Inflammatory macrophage (primary cell): ENCODE measurements around the gene ATP6V1B1.

Experiments used
- DNase-seq, 2 donors: peaks; one replicate each; pipeline ENCODE4 v3.0.0-alpha.2; 2020 to 2022

The ATP6V1B1 gene

GRCh38 chr2:70947556-70948184, 12.0 kb downstream of the ATP6V1B1 start:
- DNase-seq: no peak

DNA sequence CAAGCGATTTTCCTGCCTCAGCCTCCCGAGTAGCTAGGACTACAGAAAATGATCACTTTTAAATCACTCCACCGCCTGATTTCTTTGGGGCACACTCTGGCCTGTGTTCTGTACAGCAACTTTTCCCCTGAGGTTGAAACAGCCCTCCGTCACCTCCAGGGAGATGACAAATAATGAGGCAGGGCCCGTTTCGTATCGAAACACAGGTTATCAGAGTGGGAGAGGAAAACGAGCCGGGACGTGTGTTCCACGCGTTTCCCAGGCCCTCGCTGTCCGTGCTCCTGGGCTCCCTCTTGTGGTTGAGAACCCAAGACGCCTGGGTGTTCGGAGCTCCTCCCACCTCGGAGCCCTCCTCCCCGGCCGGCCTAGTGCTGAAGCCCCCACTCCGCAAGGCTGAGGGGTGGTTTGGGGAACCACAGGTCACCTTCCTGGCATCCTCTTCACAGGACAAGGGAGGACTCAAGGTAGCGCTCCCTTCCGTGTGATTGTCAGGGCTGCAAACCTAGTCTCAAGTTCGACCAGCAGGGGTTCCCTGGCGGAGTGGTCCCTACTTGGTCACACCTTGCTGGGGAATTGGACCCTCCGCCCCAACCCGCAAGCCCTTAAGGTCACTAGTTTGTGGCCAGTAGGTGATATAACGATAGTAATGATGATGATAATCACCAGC, 12.8 kb downstream of the ATP6V1B1 start:
- peak; percentile 65 to 77 for DNase-seq

DNA sequence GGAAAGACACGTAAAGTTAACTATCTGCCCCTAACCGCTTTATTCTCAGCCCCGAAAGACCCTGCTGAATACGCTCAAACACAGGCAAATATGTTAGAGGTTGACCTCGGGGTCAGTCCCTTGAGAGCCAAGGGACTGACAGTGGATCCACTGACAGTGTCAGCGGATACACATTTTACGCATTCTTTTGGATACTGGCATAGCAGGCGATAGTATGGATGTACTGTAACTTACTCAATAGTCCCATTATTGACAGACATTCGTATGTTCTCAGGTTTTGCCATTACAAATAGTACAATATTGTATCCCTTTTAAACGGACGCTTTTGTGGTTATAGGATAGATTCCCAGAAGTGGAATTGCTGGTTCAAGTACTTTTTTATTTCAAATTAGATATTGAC, 13.4 kb downstream of the ATP6V1B1 start:
- DNase-seq: no peak

GRCh38 chr2:70954886-70955285, 19.2 kb downstream of the ATP6V1B1 start:
- DNase-seq: no peak

GRCh38 chr2:70956141-70956540, 20.4 kb downstream of the ATP6V1B1 start:
- DNase-seq: no peak

DNA sequence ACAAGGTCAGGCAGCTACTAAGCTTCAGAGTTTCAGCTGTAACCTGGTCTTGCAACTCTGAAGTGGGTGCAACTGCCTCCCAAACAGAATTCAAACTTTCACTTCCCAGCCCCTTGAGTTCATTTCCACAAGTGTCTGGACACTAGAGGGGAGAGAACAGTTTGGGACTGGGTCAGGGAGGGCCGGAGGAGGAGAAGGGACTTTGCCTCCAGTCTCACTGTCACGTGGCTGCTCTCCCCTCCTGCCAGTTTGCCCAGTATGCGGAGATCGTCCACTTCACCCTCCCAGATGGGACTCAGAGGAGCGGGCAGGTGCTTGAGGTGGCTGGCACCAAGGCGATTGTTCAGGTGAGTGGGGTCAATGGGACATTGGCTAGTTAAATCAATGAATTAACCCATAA, 22.1 kb downstream of the ATP6V1B1 start:
- no peak for DNase-seq

DNA sequence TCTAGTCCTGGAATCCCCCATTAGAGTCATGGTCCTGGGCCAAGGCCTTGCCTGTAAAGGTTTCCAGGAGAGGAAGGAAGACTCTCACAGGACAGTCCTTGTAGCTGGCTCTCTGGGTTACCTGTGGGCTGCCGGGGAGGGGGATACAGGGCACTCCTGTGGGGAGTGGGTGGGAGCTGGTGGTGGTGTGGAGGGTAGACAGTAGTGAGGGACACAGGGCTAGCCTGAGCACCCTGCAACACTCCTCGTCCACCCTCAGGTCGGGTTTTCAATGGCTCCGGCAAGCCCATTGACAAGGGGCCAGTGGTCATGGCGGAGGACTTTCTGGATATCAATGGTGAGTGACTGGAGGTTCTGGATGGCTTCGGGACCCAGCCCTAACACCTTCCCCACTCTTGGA, 23.1 kb downstream of the ATP6V1B1 start:
- no peak for DNase-seq

- no peak for DNase-seq
Observed at GRCh38 chr2:70959271-70959761, 23.6 kb downstream of the ATP6V1B1 start.

DNA sequence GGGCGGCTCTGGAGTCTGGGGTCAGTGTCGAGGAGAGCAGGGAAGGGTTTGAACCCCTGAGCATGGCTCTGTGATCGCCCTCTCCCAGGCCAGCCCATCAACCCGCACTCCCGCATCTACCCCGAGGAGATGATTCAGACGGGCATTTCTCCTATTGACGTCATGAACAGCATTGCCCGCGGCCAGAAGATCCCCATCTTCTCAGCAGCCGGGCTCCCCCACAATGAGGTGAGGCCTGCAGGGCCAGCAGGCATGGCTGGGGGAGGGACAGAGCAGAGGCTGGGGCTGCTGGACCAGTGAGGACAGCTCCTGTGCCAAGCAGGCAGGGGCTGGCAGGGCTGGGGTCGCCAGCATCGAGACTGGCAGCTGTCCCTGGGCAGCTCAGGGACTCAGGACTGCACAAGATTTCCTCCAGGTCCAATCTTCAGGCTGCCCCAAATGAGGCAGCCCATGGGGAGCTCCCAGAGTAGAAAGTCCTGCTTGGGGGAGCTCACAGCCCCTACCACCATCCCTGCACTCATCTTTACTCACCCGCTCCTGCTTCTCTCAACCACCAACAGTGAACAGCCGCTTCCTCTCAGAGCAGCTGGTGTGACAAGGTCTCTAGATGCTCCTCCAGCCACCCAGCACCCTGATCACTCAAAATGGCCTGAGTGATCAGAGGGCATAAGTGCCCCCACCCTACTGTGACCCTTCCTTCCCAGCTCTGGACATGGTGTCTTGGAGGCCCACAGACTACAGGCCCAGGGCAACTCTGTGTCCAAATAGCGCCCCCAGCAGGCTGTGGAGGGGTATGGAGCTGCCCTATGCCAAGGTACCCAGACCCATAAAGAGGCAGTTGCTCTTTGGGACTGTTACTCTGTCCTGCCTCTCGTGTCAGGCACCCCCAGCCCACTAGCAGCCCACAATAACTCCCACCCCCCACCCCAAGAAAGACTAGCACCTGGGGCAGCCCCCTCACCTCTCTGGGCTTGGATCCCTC, 24.4 kb downstream of the ATP6V1B1 start:
- no peak for DNase-seq

GRCh38 chr2:70960833-70961647, 25.3 kb downstream of the ATP6V1B1 start:
- DNase-seq: no peak

DNA sequence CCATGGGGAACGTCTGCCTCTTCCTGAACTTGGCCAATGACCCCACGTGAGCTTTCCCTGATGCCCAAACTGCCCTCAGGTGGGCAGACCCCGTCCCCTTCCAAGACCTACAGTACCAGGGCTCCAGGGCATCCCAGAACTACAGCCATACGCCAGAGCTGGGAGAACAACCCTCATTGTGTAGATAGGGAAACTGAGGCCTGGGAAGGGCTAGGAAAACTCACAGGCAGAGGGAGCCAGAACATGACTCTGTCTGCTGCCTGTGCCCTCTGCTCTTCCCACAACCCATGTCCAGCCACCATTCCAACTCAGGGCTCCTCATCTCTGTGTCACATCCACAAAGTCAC, 25.9 kb downstream of the ATP6V1B1 start:
- no peak for DNase-seq

GRCh38 chr2:70962211-70962884, 26.6 kb downstream of the ATP6V1B1 start:
- DNase-seq: no peak

- no peak for DNase-seq
Observed at GRCh38 chr2:70962885-70963878, 27.5 kb downstream of the ATP6V1B1 start.

DNA sequence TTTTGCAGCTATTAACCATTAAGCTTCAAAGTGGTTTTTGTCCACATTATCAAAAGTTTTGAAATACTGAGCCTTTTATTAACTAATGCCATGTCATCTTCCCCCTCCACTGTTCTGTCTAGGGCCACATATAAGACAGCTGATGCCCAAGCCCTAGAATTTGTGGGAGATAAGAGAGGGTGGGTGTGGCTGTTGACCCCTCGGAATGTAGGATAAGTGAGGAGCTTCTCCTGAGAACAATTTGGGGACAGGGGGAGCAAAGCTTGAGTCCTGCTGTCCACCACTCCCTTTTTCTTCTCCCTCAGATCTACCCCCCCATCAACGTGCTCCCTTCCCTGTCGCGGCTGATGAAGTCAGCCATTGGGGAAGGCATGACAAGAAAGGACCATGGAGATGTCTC, 28.4 kb downstream of the ATP6V1B1 start:
- DNase-seq: no peak

DNA sequence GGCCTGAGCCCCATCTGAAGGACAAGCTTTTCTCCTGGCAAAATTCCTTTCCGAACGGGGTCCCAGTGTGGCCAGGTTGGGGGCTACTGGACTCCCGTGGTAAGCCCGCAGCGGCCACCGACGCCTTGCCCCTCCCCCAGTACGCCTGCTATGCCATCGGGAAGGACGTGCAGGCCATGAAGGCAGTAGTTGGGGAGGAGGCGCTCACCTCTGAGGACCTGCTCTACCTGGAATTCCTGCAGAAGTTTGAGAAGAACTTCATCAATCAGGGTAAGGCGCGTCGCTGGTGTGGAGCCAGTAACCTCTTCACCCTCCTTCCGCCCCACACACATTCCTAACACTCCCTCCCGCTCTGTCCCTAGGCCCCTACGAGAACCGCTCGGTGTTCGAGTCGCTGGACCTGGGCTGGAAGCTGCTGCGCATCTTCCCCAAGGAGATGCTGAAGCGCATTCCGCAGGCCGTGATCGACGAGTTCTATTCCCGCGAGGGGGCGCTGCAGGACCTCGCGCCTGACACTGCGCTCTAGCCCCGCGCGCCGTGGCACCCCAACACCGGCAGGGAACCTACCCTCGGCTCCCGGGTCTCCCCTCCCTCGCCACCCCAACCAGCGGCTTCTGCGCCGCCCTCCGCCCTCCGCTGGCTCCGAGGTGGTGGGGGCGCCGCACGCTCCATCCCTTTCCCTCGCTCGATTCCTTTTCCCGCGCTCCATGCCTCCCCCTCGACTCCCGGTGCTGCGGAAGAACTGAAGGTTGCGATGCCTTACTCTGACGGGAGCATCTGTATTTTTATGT, 29.1 kb downstream of the ATP6V1B1 start:
- DNase-seq: peak; percentile 71 to 77

DNA sequence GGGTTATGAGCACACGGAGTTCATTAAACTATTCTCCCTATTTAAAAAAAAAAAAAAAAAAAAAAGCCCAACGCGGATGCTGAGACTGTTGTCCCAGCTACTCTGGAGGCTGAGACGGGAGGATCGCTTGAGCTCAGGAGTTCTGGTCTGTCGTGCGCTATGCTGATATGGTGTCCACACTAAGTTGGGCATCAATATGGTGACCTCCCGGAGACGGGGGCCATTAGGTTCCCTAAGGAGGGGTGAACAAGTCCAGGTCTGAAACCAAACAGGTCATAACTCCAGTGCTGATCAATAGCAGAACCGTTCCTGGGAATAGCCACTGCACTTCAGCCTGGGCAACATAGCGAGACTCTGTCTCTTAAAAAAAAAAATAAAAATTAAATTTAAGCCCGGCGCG, 29.8 kb downstream of the ATP6V1B1 start:
- DNase-seq: no peak

- no peak for DNase-seq
Observed at GRCh38 chr2:70966681-70967080, 31.0 kb downstream of the ATP6V1B1 start.

GRCh38 chr2:70967189-70967588, 31.5 kb downstream of the ATP6V1B1 start:
- DNase-seq: no peak

- DNase-seq: no peak
Observed at GRCh38 chr2:70974592-70974991, 38.9 kb downstream of the ATP6V1B1 start.

GRCh38 chr2:70975237-70975636, 39.5 kb downstream of the ATP6V1B1 start:
- no peak for DNase-seq
